HG03439 (cell line): ENCODE data around the gene ZNF770.
"Not testable (repeated sequence)": the region's sequence is repeated elsewhere in the genome, so short reads cannot be mapped to it uniquely, and the experiment has no call there.

Source experiments
- ATAC-seq: cut with Tn5 transposase; IDR thresholded peaks from one replicate; pipeline ENCODE4 v1.9.1; 2021; ENCODE audit warnings: mild to moderate bottlenecking, moderate library complexity; ENCODE audit not compliant: unreplicated experiment

The ZNF770 gene

GRCh38 chr15:34976073-34976472, 12.0 kb downstream of the ZNF770 start:
- ATAC-seq: no peak

DNA sequence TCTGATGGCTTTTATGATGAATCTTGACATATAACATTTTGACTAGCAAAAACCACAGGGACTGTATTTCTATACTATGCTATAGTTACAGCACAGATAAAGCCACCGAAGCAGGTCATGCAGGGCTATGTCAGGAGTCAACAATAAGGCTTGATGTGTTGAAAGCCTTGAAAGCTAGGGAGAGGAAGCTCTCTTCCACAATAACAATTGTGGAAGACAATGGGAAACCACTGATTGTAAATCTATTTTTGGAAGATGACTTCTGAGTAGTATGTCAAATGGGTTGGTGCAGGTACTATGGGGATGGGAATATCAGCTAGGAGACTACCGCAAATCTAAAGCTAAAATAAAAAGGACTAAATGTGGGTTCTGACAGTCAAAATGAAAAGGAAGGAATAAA, 14.6 kb downstream of the ZNF770 start:
- ATAC-seq: no peak

- peak; percentile 4 for ATAC-seq
Observed at GRCh38 chr15:34970098-34970643, 17.9 kb downstream of the ZNF770 start.

- peak; percentile 98 for ATAC-seq
Observed at GRCh38 chr15:34969340-34970097, 18.6 kb downstream of the ZNF770 start, which contains the start of gene AQR. Gene AQR (minus strand): TSS chr15:34969742. CDS start chr15:34969613, 129 bp downstream.

DNA sequence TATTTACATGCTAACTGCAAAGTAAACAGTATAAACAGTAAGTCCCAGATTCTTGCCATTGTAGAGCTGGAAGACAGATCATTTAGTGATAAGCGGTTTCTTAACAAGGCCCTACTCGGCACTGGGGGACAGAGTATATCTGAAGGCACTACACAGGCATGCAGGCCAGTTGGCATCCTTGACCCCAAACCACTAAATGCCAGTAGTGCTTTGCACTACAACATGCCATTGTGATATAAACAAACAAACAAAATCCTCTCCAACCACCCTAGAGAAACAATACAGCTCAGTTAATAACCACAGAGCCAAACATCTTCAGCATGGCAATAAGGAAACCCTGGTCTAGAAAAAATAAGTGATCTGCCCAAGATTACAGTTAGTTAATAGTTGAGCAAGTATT, 23.8 kb downstream of the ZNF770 start:
- no peak for ATAC-seq

DNA sequence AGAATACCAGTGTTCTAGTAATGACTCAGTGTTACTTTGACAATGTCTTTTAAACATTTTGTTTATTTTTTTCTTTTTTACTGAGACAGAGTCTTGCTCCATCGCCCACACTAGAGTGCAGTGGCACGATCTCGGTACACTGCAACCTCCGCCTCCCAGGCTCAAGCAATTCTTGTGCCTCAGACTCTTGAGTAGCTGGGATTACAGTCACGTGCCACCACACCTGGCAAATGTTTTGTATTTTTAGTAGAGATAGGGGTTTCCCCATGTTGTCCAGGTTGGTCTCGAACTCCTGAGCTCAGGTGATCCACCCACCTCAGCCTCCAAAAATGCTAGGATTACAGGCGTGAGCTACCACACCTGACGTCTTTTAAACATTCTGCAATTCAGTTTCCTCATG, 34.2 kb downstream of the ZNF770 start:
- no peak for ATAC-seq

- no peak for ATAC-seq
Observed at GRCh38 chr15:34952481-34952880, 35.6 kb downstream of the ZNF770 start.

- no peak for ATAC-seq
Observed at GRCh38 chr15:34951993-34952392, 36.1 kb downstream of the ZNF770 start.

- ATAC-seq: no peak
Observed at GRCh38 chr15:34944936-34945335, 43.2 kb downstream of the ZNF770 start.

DNA sequence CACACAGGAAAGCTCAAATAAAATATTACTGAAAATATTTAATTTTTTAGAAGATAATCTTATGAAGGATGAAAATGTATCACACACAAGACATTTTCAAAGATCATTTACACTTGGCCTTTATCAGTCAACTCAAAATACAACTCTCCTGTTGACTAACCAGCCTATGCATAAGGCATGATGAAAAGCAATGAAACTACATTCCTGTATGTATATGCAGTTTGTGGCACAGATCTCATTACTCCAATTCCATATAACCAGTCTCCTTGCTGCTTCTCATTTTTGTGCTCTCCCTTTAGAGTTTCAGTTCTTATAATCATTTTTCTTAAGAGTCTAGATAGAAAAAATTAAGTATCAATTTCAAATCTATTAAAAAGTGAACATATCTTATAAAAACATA, 44.4 kb downstream of the ZNF770 start:
- ATAC-seq: no peak

- ATAC-seq: not testable (repeated sequence)
Observed at GRCh38 chr15:34943264-34943663, 44.8 kb downstream of the ZNF770 start.

DNA sequence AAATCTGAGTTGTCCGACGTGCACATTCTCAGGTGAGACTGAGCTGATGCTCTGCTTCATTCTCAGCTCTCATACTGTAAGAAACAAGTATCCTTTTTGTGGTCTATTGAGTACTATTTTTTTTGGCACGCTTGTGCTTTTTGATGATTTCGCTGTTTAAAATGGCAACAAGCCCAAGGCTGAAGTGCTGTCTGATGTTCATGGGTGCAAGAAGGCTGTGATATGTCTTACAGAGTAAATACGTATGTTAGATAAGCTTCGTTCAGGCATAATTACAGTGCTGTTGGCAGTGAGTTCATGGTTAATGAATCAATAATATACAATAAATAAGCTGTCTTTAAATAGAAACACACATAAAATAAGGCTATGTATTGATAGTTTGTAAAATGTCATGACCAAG, 45.7 kb downstream of the ZNF770 start:
- no peak for ATAC-seq

GRCh38 chr15:34941831-34942230, 46.3 kb downstream of the ZNF770 start:
- ATAC-seq: no peak

DNA sequence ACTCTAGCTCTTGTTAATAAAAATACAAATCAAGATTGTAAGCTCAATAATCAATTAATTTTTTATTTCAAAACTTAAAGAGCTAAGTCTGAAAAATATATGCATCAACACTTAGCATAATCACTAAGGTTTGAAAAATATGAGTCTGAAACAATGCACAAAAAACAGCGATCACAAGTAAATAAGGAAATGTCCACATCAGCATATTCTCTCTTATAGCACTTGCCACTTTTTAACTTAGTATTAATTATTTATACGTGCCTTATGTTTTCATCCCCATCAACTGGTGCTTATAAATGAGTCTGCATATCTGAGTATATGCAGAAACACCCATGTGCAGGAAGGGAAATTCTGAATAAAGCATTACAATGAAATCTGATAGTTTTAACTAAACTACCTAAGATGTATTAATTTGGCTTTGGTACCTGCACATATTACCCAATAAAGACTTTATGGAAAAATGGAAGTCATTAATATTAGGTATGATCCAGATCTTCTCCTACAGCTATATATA, 46.8 kb downstream of the ZNF770 start:
- ATAC-seq: no peak

DNA sequence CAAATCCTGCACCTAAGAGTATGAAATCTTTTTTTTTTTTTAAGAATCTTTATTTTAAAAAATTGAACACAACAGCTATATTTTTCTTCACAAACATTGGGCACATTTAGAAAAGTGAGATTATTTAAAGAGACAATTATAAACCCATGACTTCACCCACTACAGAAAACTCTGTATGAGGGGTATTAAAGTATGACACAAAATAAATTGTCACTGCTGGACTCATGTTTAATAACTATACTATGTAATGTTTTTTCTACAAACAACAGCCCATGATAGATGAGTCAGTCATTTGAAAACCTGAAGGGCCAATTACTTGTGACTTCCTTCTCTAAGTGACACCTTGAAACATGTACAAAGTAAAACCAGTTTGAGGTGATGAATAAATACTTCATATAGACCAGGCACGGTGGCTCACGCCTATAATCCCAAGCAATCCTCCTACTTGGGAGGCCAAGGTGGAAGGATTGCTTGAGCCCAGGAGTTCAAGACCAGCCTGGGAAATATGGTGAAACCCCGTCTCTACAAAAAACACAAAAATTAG, 54.6 kb downstream of the ZNF770 start:
- ATAC-seq: no peak

DNA sequence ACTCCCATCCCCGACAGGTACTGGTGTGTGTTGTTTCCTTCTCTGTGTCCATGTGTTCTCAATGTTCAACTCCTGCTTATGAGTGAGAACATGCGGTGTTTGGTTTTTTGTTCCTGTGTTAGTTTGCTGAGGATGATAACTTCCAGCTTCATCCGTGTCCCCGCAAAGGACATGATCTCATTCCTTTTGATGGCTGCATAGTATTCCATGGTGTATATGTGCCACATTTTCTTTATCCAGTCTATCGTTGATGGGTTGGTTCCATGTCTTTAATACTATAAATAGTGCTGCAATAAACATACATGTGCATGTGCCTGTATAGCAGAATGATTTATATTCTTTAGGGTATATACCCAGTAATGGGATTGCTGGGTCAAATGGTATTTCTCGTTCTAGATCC, 59.7 kb downstream of the ZNF770 start:
- ATAC-seq: not testable (repeated sequence)
